Keratinocyte (primary cell): ENCODE data around the gene MRPL38.

Experiments used
- EZH2 ChIP-seq: IDR thresholded peaks from one replicate; pipeline ENCODE4 v1.6.1; 2012; ENCODE audit warnings: inconsistent platforms, mild to moderate bottlenecking, low read length, moderate library complexity
- TF ChIP-seq, protein P1 (sequence below), 3 experiments: IDR thresholded peaks in 1 of 3; conservative IDR thresholded peaks in 1 of 3; optimal IDR thresholded peaks in 1 of 3; 2 replicates in 2 of 3; 3 replicates in 1 of 3; pipeline versions ENCODE3 to v1.5.1; 2011; ENCODE audit warnings: low read length in 3 of 3, mild to moderate bottlenecking in 3 of 3, moderate library complexity in 2 of 3, control low read depth in 1 of 3, inconsistent platforms in 1 of 3; ENCODE audit not compliant: insufficient read depth in 2 of 3; ENCODE audit errors: extremely low read depth in 1 of 3

DNA sequence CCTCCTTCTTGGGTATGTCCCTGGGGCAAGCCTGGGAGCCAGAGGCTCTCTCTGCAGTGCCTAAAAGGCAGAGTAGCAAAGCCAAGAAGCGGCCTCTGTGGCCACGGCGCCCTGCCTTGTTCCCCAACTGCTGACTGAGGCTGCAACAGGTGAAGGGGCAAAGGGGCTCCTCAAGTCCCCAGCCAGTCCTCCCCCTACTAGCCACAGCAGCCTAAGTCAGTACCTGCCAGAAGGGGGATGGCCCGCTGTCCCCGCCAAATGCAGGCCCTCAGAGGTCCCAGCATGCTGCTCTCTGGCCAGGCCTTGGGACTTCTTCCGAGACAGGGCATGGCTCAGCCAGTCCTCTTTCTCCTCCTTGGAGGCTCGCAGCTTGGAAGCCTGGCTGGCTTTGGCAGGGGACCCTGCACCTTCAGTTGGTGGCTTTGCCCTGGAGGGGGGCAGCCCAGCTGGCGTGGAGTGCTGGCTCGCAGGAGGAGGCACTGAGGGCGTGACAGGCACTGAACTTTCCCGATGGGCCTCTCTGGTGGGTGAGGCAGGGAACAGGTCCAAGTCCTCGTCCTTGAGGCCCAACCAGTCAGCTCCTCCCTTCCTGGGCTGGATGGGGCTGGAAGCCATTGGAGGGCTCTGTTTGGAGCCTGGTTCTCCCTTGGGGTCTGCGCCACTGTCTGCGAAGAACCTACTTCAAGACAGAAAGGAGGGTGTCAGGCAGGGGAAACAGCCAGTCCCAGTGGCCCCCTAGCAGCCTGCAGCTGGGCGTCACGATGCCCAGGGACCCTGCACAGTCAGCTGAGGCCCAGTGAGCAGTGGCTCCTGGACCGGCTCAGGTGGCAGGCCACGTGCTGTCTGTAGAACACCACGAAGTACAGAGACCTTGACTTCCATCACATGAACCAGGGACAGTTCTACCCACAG lies 18.5 kb upstream of the MRPL38 start:
- TF ChIP-seq, protein P1, sequence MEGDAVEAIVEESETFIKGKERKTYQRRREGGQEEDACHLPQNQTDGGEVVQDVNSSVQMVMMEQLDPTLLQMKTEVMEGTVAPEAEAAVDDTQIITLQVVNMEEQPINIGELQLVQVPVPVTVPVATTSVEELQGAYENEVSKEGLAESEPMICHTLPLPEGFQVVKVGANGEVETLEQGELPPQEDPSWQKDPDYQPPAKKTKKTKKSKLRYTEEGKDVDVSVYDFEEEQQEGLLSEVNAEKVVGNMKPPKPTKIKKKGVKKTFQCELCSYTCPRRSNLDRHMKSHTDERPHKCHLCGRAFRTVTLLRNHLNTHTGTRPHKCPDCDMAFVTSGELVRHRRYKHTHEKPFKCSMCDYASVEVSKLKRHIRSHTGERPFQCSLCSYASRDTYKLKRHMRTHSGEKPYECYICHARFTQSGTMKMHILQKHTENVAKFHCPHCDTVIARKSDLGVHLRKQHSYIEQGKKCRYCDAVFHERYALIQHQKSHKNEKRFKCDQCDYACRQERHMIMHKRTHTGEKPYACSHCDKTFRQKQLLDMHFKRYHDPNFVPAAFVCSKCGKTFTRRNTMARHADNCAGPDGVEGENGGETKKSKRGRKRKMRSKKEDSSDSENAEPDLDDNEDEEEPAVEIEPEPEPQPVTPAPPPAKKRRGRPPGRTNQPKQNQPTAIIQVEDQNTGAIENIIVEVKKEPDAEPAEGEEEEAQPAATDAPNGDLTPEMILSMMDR (optimal IDR thresholded peaks at IDR 0.05 in 1 of 3, IDR thresholded peaks at IDR 0.05 in 1 of 3, conservative IDR thresholded peaks at IDR 0.05 in 1 of 3; ENCODE audit: extremely low read depth in 1 of 3, insufficient read depth in 2 of 3, low read length in 3 of 3) = no peak
- TF ChIP-seq EZH2 = no peak
